ENCODE data around the gene VTCN1. TPM values are rescaled to one million over a fixed set of nuclear protein-coding genes. Genes with fewer than 3 reads are reported as not detected.

Gene VTCN1
- total and polyA plus RNA-seq, 9 donors, result 0.04 to 2.0 (median 0.11) TPM; not detected in 1

GRCh38 chr1:117237726-117238381, 27.1 kb upstream of the VTCN1 start:
- Histone ChIP-seq H3K4me1 (ENCODE audit: control insufficient read depth, insufficient read depth, low read length) (no peaks in the 10 kb centered on the region), H3K27ac (ENCODE audit: low read length) (no peak overlapping the region), H3K36me3 (ENCODE audit: control insufficient read depth, insufficient read depth, low read length) (no peaks in the 10 kb centered on the region), H3K9me3 (replicated peaks; ENCODE audit: control insufficient read depth, low read depth, low read length) (no peaks in the 10 kb centered on the region), H3K4me3 (ENCODE audit: low read length) (no peak overlapping the region), H3K27me3 (ENCODE audit: control insufficient read depth, insufficient read depth, low read length) (no peaks in the 10 kb centered on the region)
- peak; percentile 36 for DNase-seq
- WGBS (ENCODE audit: insufficient coverage), result no CpG with 5 or more reads among the region's 1 CpG

GRCh38 chr1:117235863-117236465, 25.2 kb upstream of the VTCN1 start:
- no peak overlapping the region for H3K27ac ChIP-seq (ENCODE audit: low read length)
- WGBS (ENCODE audit: insufficient coverage), result no CpG with 5 or more reads among the region's 2 CpGs
- H3K4me1 ChIP-seq (ENCODE audit: control insufficient read depth, insufficient read depth, low read length), result no peaks in the 10 kb centered on the region
- DNase-seq, result no peak
- H3K4me3 ChIP-seq (ENCODE audit: low read length), result no peak overlapping the region
- no peaks in the 10 kb centered on the region for H3K9me3 ChIP-seq (replicated peaks; ENCODE audit: control insufficient read depth, low read depth, low read length)
- no peaks in the 10 kb centered on the region for H3K27me3 ChIP-seq (ENCODE audit: control insufficient read depth, insufficient read depth, low read length)
- no peaks in the 10 kb centered on the region for H3K36me3 ChIP-seq (ENCODE audit: control insufficient read depth, insufficient read depth, low read length)

GRCh38 chr1:117232531-117232930, 21.8 kb upstream of the VTCN1 start:
- Histone ChIP-seq H3K4me1 (ENCODE audit: control insufficient read depth, insufficient read depth, low read length) (no peaks in the 10 kb centered on the region), H3K9me3 (replicated peaks; ENCODE audit: control insufficient read depth, low read depth, low read length) (no peaks in the 10 kb centered on the region), H3K36me3 (ENCODE audit: control insufficient read depth, insufficient read depth, low read length) (no peaks in the 10 kb centered on the region), H3K4me3 (ENCODE audit: low read length) (no peak overlapping the region), H3K27me3 (ENCODE audit: control insufficient read depth, insufficient read depth, low read length) (no peaks in the 10 kb centered on the region), H3K27ac (ENCODE audit: low read length) (no peak overlapping the region)
- WGBS (ENCODE audit: insufficient coverage), result no CpG with 5 or more reads among the region's 2 CpGs
- no peak for DNase-seq

GRCh38 chr1:117231748-117232373, 21.1 kb upstream of the VTCN1 start:
- Histone ChIP-seq H3K27ac (ENCODE audit: low read length) (no peak overlapping the region), H3K36me3 (ENCODE audit: control insufficient read depth, insufficient read depth, low read length) (no peaks in the 10 kb centered on the region), H3K9me3 (replicated peaks; ENCODE audit: control insufficient read depth, low read depth, low read length) (no peaks in the 10 kb centered on the region), H3K27me3 (ENCODE audit: control insufficient read depth, insufficient read depth, low read length) (no peaks in the 10 kb centered on the region), H3K4me3 (ENCODE audit: low read length) (no peak overlapping the region), H3K4me1 (ENCODE audit: control insufficient read depth, insufficient read depth, low read length) (no peaks in the 10 kb centered on the region)
- DNase-seq, result peak; percentile 12
- 50% methylated on average over 1 of the region's 4 CpGs for WGBS (ENCODE audit: insufficient coverage)

GRCh38 chr1:117231312-117231711, 20.6 kb upstream of the VTCN1 start:
- Histone ChIP-seq H3K27me3 (ENCODE audit: control insufficient read depth, insufficient read depth, low read length) (no peaks in the 10 kb centered on the region), H3K4me3 (ENCODE audit: low read length) (no peak overlapping the region), H3K27ac (ENCODE audit: low read length) (no peak overlapping the region), H3K36me3 (ENCODE audit: control insufficient read depth, insufficient read depth, low read length) (no peaks in the 10 kb centered on the region), H3K4me1 (ENCODE audit: control insufficient read depth, insufficient read depth, low read length) (no peaks in the 10 kb centered on the region), H3K9me3 (replicated peaks; ENCODE audit: control insufficient read depth, low read depth, low read length) (no peaks in the 10 kb centered on the region)
- no peak for DNase-seq
- WGBS (ENCODE audit: insufficient coverage), result no CpG with 5 or more reads among the region's 2 CpGs

- Histone ChIP-seq H3K9me3 (replicated peaks; ENCODE audit: control insufficient read depth, low read depth, low read length) (no peaks in the 10 kb centered on the region), H3K36me3 (ENCODE audit: control insufficient read depth, insufficient read depth, low read length) (no peaks in the 10 kb centered on the region), H3K4me1 (ENCODE audit: control insufficient read depth, insufficient read depth, low read length) (no peaks in the 10 kb centered on the region), H3K27ac (ENCODE audit: low read length) (no peak overlapping the region), H3K27me3 (ENCODE audit: control insufficient read depth, insufficient read depth, low read length) (no peaks in the 10 kb centered on the region), H3K4me3 (ENCODE audit: low read length) (no peak overlapping the region)
- no peak for DNase-seq
- no CpG with 5 or more reads among the region's 3 CpGs for WGBS (ENCODE audit: insufficient coverage)
Measured at GRCh38 chr1:117229217-117229616, 18.5 kb upstream of the VTCN1 start.

GRCh38 chr1:117225931-117226330, 15.2 kb upstream of the VTCN1 start:
- H3K9me3 ChIP-seq (replicated peaks; ENCODE audit: control insufficient read depth, low read depth, low read length), result no peaks in the 10 kb centered on the region
- WGBS (ENCODE audit: insufficient coverage), result 80% methylated on average over 1 of the region's 4 CpGs
- no peaks in the 10 kb centered on the region for H3K4me1 ChIP-seq (ENCODE audit: control insufficient read depth, insufficient read depth, low read length)
- no peaks in the 10 kb centered on the region for H3K36me3 ChIP-seq (ENCODE audit: control insufficient read depth, insufficient read depth, low read length)
- no peak overlapping the region for H3K27ac ChIP-seq (ENCODE audit: low read length)
- no peak for DNase-seq
- H3K4me3 ChIP-seq (ENCODE audit: low read length), result no peak overlapping the region
- no peaks in the 10 kb centered on the region for H3K27me3 ChIP-seq (ENCODE audit: control insufficient read depth, insufficient read depth, low read length)

- WGBS (ENCODE audit: insufficient coverage), result 96% methylated on average over 2 of the region's 4 CpGs
- DNase-seq, result no peak
- Histone ChIP-seq H3K4me1 (ENCODE audit: control insufficient read depth, insufficient read depth, low read length) (no peaks in the 10 kb centered on the region), H3K4me3 (ENCODE audit: low read length) (no peak overlapping the region), H3K27me3 (ENCODE audit: control insufficient read depth, insufficient read depth, low read length) (no peaks in the 10 kb centered on the region), H3K27ac (ENCODE audit: low read length) (no peak overlapping the region), H3K36me3 (ENCODE audit: control insufficient read depth, insufficient read depth, low read length) (no peaks in the 10 kb centered on the region), H3K9me3 (replicated peaks; ENCODE audit: control insufficient read depth, low read depth, low read length) (peaks cover 2% of the 10 kb centered on the region)
Measured at GRCh38 chr1:117216718-117217117, 6.0 kb upstream of the VTCN1 start.

GRCh38 chr1:117215733-117216462, 5.2 kb upstream of the VTCN1 start:
- H3K4me1 ChIP-seq (ENCODE audit: control insufficient read depth, insufficient read depth, low read length), result no peaks in the 10 kb centered on the region
- H3K27me3 ChIP-seq (ENCODE audit: control insufficient read depth, insufficient read depth, low read length), result no peaks in the 10 kb centered on the region
- H3K9me3 ChIP-seq (replicated peaks; ENCODE audit: control insufficient read depth, low read depth, low read length), result peaks cover 2% of the 10 kb centered on the region
- H3K4me3 ChIP-seq (ENCODE audit: low read length), result no peak overlapping the region
- DNase-seq, result peak; percentile 10
- WGBS (ENCODE audit: insufficient coverage), result 72% methylated on average over 6 of the region's 12 CpGs
- no peak overlapping the region for H3K27ac ChIP-seq (ENCODE audit: low read length)
- H3K36me3 ChIP-seq (ENCODE audit: control insufficient read depth, insufficient read depth, low read length), result no peaks in the 10 kb centered on the region

- no peak overlapping the region for H3K27ac ChIP-seq (ENCODE audit: low read length)
- no peaks in the 10 kb centered on the region for H3K27me3 ChIP-seq (ENCODE audit: control insufficient read depth, insufficient read depth, low read length)
- H3K4me3 ChIP-seq (ENCODE audit: low read length), result no peak overlapping the region
- no peaks in the 10 kb centered on the region for H3K4me1 ChIP-seq (ENCODE audit: control insufficient read depth, insufficient read depth, low read length)
- WGBS (ENCODE audit: insufficient coverage), result 70% methylated on average over 2 of the region's 3 CpGs
- no peak for DNase-seq
- peaks cover 2% of the 10 kb centered on the region for H3K9me3 ChIP-seq (replicated peaks; ENCODE audit: control insufficient read depth, low read depth, low read length)
- no peaks in the 10 kb centered on the region for H3K36me3 ChIP-seq (ENCODE audit: control insufficient read depth, insufficient read depth, low read length)
Measured at GRCh38 chr1:117215019-117215418, 4.3 kb upstream of the VTCN1 start.

All from muscle of leg (tissue), 11 donors.